HG03460 (cell line): ENCODE measurements around the gene STX10.

ENCODE experiments used
- ATAC-seq: cut with Tn5 transposase; IDR thresholded peaks from one replicate; pipeline ENCODE4 v1.9.1; 2021; ENCODE audit not compliant: unreplicated experiment

Gene STX10

DNA sequence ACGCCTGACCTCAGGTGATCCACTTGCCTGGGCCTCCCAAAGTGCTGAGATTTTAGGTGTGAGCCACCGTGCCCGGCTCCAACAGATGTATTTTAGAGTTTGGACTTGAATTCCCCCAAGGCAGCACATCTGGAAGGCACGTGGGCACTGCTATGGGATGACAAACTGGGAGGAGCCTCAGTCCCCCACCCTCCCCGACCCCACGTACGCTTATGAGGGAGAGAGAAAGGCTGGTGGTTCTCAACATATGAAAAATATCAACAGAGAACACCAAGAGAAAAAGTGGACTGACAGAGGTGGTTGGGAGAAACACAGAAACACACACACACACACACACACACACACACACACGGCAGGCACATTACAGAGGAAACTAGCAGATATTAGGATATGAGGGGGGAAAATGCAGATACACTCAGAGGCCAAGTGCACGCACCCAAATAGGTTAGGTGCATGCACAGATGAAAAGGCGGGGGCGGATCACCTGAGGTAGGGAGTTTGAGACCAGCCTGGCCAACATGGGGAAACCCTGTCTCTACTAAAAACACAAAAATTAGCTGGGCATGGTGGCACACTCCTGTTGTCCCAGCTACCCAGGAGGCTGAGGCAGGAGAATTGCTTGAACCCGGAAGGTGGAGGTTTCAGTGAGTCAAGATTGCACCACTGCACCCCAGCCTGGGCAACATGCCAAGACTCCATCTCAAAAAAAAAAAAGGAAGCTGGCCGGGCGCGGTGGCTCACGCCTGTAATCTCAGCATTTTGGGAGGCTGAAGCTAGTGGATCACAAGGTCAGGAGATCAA is 3.2 kb downstream of the STX10 start:
- ATAC-seq = no peak

DNA sequence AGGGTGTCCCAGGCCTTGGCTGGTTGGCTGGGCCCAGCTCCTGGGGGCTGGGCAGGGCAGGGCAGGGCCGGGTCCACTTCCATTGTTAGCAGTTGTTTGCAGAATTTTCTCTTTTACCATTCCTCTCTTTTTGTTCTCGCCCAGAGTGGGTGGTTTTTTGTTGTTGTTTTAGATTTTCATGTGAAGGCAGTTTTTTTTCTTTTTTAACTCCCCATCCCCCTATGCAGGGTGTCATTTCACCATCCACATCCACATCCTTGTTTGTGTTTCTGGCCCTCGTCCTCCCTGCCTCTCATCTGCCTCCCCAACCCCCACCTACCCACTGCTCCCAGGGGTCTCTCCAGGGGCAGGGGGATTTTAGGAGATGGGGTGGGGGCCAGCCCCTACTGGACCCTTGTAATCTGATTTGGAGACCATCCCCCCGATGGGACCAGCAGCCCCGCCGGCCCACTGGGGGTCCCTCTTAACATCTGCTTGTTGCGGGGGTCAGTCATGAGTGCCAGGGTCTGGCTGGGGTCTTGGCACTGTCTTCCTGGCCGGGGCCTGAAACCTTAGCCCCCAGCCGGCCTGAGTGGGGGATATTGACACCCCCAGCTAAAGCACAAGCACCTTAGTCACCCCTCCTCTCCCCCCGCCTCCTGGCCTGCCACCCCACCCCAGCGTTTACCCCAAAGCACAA is 10.4 kb downstream of the STX10 start:
- ATAC-seq = no peak

- ATAC-seq = no peak
These were observed 11.3 kb downstream of the STX10 start for GRCh38 chr19:13138916-13139198.

GRCh38 chr19:13138171-13138915 is 11.8 kb downstream of the STX10 start:
- ATAC-seq = no peak

- ATAC-seq = no peak
These were observed 12.8 kb downstream of the STX10 start for GRCh38 chr19:13137290-13137794.

- no peak for ATAC-seq
These were observed 14.8 kb downstream of the STX10 start for GRCh38 chr19:13135068-13136062.

GRCh38 chr19:13134626-13135025 is 15.5 kb downstream of the STX10 start:
- no peak for ATAC-seq

DNA sequence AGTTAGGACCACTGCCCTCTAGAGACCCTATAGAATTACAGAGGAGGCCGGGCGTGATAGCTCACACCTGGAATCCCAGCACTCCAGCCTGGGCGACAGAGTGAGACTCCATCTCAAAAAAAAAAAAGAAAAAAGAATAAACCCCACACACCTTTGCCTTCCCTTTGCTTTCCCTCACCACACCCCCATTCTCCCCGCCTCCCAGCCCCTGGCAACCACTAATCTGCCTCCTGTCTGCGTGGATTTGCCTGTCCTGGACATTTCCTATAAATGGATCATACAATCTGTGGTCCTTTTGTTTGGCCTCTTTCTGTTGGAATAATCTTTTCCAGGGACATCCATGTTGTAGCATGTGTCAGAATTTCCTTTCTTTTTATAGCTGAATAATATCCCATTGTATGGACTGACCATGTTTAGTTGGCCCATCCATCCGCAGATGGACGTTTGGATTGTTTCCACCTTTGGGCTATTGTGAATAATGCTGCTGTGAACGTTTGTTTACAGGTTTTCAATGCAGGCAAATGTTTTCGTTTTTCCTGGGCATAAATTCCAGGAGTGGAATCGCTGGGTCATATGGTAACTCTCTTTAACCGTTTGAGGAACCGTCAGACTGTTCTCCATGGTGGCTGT is 16.8 kb downstream of the STX10 start:
- ATAC-seq = no peak

- ATAC-seq = no peak
These were observed 17.5 kb downstream of the STX10 start for GRCh38 chr19:13132471-13133180.

- no peak for ATAC-seq
These were observed 19.2 kb downstream of the STX10 start for GRCh38 chr19:13130886-13131490.

GRCh38 chr19:13129384-13129783 is 20.8 kb downstream of the STX10 start:
- ATAC-seq = no peak

DNA sequence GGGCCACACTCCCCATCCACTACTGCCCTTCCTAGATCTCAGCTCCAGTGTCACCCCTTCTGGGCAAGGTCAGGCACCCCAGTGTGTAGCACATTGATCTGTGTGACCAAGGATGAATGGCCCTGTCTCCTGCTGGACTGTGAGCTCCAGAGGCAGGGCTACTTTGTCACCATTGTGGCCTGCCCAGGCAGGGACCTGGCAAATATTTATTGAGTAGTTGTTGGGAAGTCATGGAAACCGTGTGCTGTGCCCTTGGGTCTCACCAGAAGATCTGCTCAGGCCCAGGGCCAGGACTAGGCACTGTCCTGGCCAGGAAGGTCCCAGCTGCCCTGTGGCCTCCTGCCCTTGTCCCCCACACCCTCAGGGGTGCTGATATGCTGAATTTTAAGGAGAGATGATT is 21.6 kb downstream of the STX10 start:
- ATAC-seq = no peak

DNA sequence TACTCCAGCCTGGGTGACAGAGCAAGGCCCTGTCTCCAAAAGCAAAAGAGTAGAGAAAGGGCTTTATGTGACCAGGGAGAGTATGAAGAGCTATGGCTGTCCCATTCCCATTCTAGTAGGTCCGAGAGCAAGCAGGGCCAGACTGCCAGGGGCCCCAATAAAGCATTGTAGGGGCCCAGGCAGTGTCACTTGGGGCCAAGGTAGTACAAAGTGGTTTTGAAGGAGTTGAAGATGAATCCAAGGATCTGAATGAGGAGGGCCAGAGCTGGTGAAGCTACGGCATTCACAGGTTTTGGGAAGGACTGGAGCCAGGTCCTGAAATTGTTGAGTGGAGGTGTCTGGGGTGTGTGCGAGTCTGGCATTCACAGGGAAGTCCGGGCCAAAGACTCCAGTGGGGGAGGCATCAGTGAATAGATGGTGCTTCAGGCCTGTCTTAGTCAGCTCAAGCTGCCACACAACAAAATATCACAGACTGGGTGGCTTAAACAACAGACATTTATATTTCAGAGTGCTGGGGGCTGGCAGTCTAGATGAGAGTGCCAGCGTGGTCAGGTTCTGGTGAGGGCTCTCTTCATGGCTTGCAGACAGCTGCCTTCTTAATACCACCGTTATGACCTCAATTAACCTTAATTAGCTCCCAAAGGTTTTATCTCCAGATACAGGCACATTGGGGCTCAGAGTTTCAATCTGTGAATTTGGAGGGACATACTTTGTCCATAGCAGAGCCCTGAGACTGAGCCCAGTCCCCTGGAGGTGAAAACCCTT is 22.2 kb downstream of the STX10 start:
- ATAC-seq = no peak

DNA sequence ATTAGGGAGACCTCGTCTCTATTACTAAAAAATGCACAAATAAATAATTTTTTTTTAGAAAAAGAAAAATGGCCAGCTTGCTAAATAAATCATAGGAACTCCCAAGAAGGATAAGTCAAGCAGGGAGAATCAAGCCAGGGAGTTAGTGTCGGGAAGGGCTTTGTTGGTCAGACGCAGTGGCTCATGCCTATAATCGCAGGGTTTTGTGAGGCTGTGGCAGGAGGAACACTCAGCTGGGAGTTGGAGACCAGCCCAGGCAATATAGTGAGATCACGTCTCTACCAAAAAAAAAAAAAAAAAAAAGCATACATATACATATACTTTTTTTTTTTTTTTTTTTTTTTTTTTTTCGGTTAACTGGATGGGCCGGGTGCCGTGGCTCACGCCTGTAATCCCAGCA is 23.1 kb downstream of the STX10 start:
- ATAC-seq = no peak

GRCh38 chr19:13122980-13123957 is 26.9 kb downstream of the STX10 start:
- no peak for ATAC-seq

- no peak for ATAC-seq
These were observed 27.8 kb downstream of the STX10 start for GRCh38 chr19:13122275-13122878.
